Gastrocnemius medialis (tissue), 4 donors: Measurements from ENCODE around the gene SEMA3A.

Experiments
- CTCF ChIP-seq, 5 experiments: fragments of 450-650 bp in 3 of 5; fragments of 200-600 bp in 2 of 5; sonication (generic) in 2 of 5; IDR thresholded peaks in 4 of 5; conservative IDR thresholded peaks in 1 of 5; 1 replicate in 4 of 5; 2 replicates in 1 of 5; pipeline ENCODE4 v1.5.1; 2016 to 2019; ENCODE audit warnings: antibody characterized with exemption in 5 of 5, mild to moderate bottlenecking in 3 of 5, moderate library complexity in 3 of 5
- POLR2A ChIP-seq, 2 donors: fragments of 450-650 bp; IDR thresholded peaks; one replicate each; pipeline ENCODE4 v1.6.1; 2017; ENCODE audit warnings: antibody characterized with exemption in 2 of 2, mild to moderate bottlenecking in 2 of 2, moderate library complexity in 2 of 2

DNA sequence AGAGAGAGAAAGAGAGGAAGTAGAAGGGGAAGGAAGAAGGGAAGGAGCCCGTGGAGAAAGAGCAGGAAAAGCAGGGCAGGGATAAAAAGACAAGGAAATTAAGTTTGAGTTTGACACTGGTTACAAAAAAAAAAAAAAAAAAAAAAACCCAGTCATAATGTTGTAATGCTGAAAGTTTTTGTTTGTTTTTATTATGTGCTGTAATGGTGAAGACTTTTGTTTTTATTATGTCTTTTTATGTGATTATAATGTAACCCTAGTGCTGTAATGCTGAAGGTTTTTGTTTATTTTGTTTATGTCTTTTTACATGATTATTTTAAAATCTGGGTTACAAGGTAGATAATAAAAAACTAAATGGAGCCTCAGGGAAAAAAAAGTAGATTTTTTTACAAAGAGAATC lies 184.8 kb downstream of the SEMA3A start:
- no peak for TF ChIP-seq CTCF (IDR thresholded peaks at IDR 0.05 in 4 of 5, conservative IDR thresholded peaks at IDR 0.05 in 1 of 5)
- TF ChIP-seq POLR2A (IDR thresholded peaks at IDR 0.05), result no peak
